Thyroid gland (tissue), 4 donors: Measurements from ENCODE around the gene LAMA2.

ENCODE experiments used
- POLR2A ChIP-seq, 2 donors: fragments of 450-650 bp; IDR thresholded peaks; one replicate each; pipeline ENCODE4 v1.6.1; 2017; ENCODE audit warnings: antibody characterized with exemption in 2 of 2, mild to moderate bottlenecking in 2 of 2, moderate library complexity in 1 of 2
- TF ChIP-seq, protein P1 (sequence below), 6 experiments: fragments of 200-600 bp in 3 of 6; fragments of 450-650 bp in 3 of 6; sonication (generic) in 3 of 6; IDR thresholded peaks; one replicate each; pipeline ENCODE4 v1.5.1; 2016 to 2019; ENCODE audit warnings: antibody characterized with exemption in 6 of 6, mild to moderate bottlenecking in 2 of 6, inconsistent platforms in 1 of 6, moderate library complexity in 1 of 6

DNA sequence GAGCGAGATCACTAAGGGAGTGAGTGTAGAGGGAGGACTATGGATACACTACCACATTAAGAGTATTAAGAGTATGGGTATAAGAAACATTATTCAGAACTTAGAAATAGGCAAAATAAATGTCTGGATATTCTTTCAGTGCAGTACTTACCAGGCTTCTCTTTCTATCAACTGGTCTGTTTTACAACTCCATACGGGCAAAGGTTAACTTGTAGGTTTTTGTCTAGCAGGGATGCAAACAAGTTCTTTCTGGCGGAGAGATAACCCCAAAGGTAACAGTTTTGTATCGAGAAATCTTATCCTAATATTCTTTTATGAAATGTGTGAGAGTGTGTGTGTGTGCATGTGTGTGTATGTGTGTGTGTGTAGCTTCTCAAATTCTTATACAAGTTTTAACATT is 640.9 kb downstream of the LAMA2 start:
- TF ChIP-seq, protein P1, sequence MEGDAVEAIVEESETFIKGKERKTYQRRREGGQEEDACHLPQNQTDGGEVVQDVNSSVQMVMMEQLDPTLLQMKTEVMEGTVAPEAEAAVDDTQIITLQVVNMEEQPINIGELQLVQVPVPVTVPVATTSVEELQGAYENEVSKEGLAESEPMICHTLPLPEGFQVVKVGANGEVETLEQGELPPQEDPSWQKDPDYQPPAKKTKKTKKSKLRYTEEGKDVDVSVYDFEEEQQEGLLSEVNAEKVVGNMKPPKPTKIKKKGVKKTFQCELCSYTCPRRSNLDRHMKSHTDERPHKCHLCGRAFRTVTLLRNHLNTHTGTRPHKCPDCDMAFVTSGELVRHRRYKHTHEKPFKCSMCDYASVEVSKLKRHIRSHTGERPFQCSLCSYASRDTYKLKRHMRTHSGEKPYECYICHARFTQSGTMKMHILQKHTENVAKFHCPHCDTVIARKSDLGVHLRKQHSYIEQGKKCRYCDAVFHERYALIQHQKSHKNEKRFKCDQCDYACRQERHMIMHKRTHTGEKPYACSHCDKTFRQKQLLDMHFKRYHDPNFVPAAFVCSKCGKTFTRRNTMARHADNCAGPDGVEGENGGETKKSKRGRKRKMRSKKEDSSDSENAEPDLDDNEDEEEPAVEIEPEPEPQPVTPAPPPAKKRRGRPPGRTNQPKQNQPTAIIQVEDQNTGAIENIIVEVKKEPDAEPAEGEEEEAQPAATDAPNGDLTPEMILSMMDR (IDR thresholded peaks at IDR 0.05): no peak
- TF ChIP-seq POLR2A (IDR thresholded peaks at IDR 0.05): no peak
